CD4-positive, alpha-beta T cell (primary cell): ENCODE results near the gene GOLT1A. TPM values are rescaled to one million over a fixed set of nuclear protein-coding genes. Genes with fewer than 3 reads are reported as not detected.

Experiments
- ATAC-seq: fragments of 200-7000 bp; cut with Tn5 transposase; one replicate; pipeline ENCODE4 v1.10.0; 2022; ENCODE audit warnings: mild to moderate bottlenecking; ENCODE audit not compliant: poor library complexity
- CTCF ChIA-PET: fragments of 350-600 bp; sonication (Branson Sonifier 250); formaldehyde crosslinking; loops from one replicate; lab custom pipeline; 2021; ENCODE audit warnings: antibody characterized with exemption, inconsistent platforms; lab: Charles Lee
- POLR2A ChIA-PET: fragments of 350-600 bp; sonication (Branson Sonifier 250); formaldehyde crosslinking; loops from one replicate; lab custom pipeline; 2021; ENCODE audit warnings: antibody characterized with exemption, inconsistent platforms; lab: Charles Lee
- DNase-seq, 14 experiments: peaks; one replicate each; pipeline ENCODE4 v3.0.0-alpha.2; 2013 to 2020; ENCODE audit warnings: mixed read lengths in 2 of 14
- H3K27ac ChIP-seq, 2 donors: one replicate each; pipeline versions ENCODE4 v1.5.1 to v1.7.0; 2013; ENCODE audit warnings: low read length in 2 of 2, low read depth in 1 of 2, mild to moderate bottlenecking in 1 of 2
- H3K27me3 ChIP-seq, 2 experiments: 1 replicate in 1 of 2; 2 replicates in 1 of 2; pipeline versions ENCODE4 v1.6.1 to v1.7.0; 2013; ENCODE audit warnings: low read length in 2 of 2, control low read depth in 1 of 2, mild to moderate bottlenecking in 1 of 2, moderate library complexity in 1 of 2; ENCODE audit not compliant: insufficient read depth in 2 of 2, control insufficient read depth in 1 of 2
- H3K36me3 ChIP-seq: one replicate; pipeline ENCODE4 v1.6.1; 2013; ENCODE audit warnings: low read length, control low read depth; ENCODE audit not compliant: insufficient read depth
- H3K4me1 ChIP-seq: one replicate; pipeline ENCODE4 v1.6.1; 2013; ENCODE audit warnings: low read length, control low read depth; ENCODE audit not compliant: insufficient read depth
- H3K4me3 ChIP-seq: one replicate; pipeline ENCODE4 v1.5.1; 2013; ENCODE audit warnings: mild to moderate bottlenecking, low read length, moderate library complexity
- H3K9me3 ChIP-seq, 2 experiments: 1 replicate in 1 of 2; 2 replicates in 1 of 2; pipeline versions ENCODE4 v1.6.1 to v1.7.0; 2013; ENCODE audit warnings: low read length in 2 of 2, mild to moderate bottlenecking in 2 of 2, control low read depth in 1 of 2, moderate library complexity in 1 of 2; ENCODE audit not compliant: control insufficient read depth in 1 of 2, insufficient read depth in 1 of 2
- H3K27ac Mint-ChIP-seq: one replicate; pipeline ENCODE4 v1.8.0; 2020; ENCODE audit warnings: mixed read lengths
- H3K27me3 Mint-ChIP-seq: one replicate; pipeline ENCODE4 v1.8.0; 2021; ENCODE audit warnings: mixed read lengths
- H3K36me3 Mint-ChIP-seq: one replicate; pipeline ENCODE4 v1.8.0; 2021; ENCODE audit warnings: low read depth, mixed read lengths
- H3K4me1 Mint-ChIP-seq: one replicate; pipeline ENCODE4 v1.8.0; 2021; ENCODE audit warnings: low read depth, mixed read lengths
- H3K4me3 Mint-ChIP-seq: one replicate; pipeline ENCODE4 v1.8.0; 2020; ENCODE audit warnings: mild to moderate bottlenecking, mixed read lengths
- H3K9me3 Mint-ChIP-seq: one replicate; pipeline ENCODE4 v1.8.0; 2020; ENCODE audit warnings: mixed read lengths
- intact Hi-C, 2 experiments: fragments of 100-400 bp; cut with DNase I in 1 of 2; cut with micrococcal nuclease in 1 of 2; formaldehyde crosslinking; loops; one replicate each; pipeline versions ENCODE4 v1.15.1 to v1.9.0; 2023 to 2025; cut with DNase I, micrococcal nuclease
- total RNA-seq, 174 experiments: library from RNA in 2 of 174; stranded (reverse) in 2 of 174; gene quantifications; one replicate each; pipeline ENCODE4 v1.2.3 and lab custom pipeline; 2021 to 2026
- TF ChIP-seq, protein P1 (sequence below): fragments of 200-600 bp; IDR thresholded peaks from one replicate; pipeline ENCODE4 v1.8.0; 2022; ENCODE audit warnings: antibody characterized with exemption, mild to moderate bottlenecking

Gene GOLT1A
- total RNA-seq, 2 experiments from 2014 or later = 0.30 TPM; not detected in 1

DNA sequence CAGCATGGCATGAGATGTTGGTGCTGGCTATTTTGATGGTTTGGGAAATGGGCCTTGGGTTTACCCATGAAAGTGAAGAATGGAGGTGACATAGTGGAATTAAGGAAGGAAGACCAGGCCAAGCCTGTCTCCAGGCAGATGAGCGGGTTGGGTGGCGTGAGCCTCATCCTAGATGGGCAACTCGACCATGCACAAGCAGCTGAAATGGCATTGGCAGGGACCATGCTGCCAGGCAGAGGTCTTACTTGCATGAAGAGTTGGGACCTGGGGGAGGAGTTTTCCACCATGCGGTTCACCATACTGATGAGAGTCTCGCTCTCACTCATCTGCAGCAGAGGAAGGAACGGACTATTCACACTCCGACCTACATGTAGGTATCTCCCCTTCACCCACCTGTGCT is 37.5 kb upstream of the GOLT1A start:
- DNase-seq = no peak
- intact Hi-C loops = no loop called here
- ATAC-seq = no peak
- Mint-ChIP-seq H3K36me3 (no peaks in the 10 kb centered on the region), H3K27ac (no peak overlapping the region), H3K4me1 (no peaks in the 10 kb centered on the region), H3K9me3 (no peaks in the 10 kb centered on the region), H3K27me3 (no peaks in the 10 kb centered on the region), H3K4me3 (no peak overlapping the region)
- H3K4me1 ChIP-seq = no peaks in the 10 kb centered on the region
- H3K9me3 ChIP-seq = no peaks in the 10 kb centered on the region
- H3K27me3 ChIP-seq = no peaks in the 10 kb centered on the region
- no peak overlapping the region for H3K4me3 ChIP-seq
- TF ChIP-seq, protein P1, sequence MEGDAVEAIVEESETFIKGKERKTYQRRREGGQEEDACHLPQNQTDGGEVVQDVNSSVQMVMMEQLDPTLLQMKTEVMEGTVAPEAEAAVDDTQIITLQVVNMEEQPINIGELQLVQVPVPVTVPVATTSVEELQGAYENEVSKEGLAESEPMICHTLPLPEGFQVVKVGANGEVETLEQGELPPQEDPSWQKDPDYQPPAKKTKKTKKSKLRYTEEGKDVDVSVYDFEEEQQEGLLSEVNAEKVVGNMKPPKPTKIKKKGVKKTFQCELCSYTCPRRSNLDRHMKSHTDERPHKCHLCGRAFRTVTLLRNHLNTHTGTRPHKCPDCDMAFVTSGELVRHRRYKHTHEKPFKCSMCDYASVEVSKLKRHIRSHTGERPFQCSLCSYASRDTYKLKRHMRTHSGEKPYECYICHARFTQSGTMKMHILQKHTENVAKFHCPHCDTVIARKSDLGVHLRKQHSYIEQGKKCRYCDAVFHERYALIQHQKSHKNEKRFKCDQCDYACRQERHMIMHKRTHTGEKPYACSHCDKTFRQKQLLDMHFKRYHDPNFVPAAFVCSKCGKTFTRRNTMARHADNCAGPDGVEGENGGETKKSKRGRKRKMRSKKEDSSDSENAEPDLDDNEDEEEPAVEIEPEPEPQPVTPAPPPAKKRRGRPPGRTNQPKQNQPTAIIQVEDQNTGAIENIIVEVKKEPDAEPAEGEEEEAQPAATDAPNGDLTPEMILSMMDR = no peak
- POLR2A ChIA-PET = no interaction called here
- no peaks in the 10 kb centered on the region for H3K36me3 ChIP-seq
- H3K27ac ChIP-seq = no peak overlapping the region
- CTCF ChIA-PET = no interaction called here

DNA sequence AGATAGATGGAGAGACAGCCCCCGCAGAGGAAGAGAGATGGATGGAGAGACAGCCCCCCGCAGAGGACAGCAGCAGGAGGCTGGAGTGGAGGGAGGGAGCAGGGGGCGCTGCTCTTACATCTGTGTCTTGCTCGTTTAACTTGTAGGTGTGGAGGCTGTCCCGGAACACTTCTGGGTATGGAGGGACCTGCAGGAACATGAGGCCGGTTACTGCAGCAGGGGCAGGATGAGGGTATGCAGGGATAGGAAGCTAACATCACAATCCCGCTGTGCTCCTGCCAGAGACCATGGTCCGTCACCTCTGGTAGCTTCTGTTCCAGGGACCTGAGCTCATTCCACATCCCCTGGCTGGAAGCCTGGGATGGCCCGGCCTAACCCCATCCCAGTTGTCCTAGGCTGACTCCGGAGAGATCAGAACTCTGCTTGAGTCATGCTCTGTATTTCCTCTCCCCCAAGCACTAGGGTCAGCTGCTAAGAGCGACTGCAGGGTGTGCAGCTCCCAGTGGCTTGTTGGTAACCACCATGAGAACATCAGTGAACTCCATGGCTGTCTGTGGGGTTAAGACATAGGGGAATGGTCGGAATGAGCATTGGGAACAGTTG is 36.7 kb upstream of the GOLT1A start:
- no peak overlapping the region for H3K4me3 Mint-ChIP-seq
- H3K4me1 ChIP-seq = no peaks in the 10 kb centered on the region
- H3K27ac ChIP-seq = no peak overlapping the region
- no peaks in the 10 kb centered on the region for H3K9me3 ChIP-seq
- DNase-seq = no peak
- H3K36me3 ChIP-seq = no peaks in the 10 kb centered on the region
- no peaks in the 10 kb centered on the region for H3K4me1 Mint-ChIP-seq
- no peak for ATAC-seq
- no peaks in the 10 kb centered on the region for H3K27me3 Mint-ChIP-seq
- CTCF ChIA-PET = no interaction called here
- H3K4me3 ChIP-seq = no peak overlapping the region
- H3K36me3 Mint-ChIP-seq = no peaks in the 10 kb centered on the region
- POLR2A ChIA-PET = no interaction called here
- H3K27me3 ChIP-seq = no peaks in the 10 kb centered on the region
- no peak overlapping the region for H3K27ac Mint-ChIP-seq
- intact Hi-C loops = no loop called here
- H3K9me3 Mint-ChIP-seq = no peaks in the 10 kb centered on the region
- TF ChIP-seq, protein P1 = no peak

DNA sequence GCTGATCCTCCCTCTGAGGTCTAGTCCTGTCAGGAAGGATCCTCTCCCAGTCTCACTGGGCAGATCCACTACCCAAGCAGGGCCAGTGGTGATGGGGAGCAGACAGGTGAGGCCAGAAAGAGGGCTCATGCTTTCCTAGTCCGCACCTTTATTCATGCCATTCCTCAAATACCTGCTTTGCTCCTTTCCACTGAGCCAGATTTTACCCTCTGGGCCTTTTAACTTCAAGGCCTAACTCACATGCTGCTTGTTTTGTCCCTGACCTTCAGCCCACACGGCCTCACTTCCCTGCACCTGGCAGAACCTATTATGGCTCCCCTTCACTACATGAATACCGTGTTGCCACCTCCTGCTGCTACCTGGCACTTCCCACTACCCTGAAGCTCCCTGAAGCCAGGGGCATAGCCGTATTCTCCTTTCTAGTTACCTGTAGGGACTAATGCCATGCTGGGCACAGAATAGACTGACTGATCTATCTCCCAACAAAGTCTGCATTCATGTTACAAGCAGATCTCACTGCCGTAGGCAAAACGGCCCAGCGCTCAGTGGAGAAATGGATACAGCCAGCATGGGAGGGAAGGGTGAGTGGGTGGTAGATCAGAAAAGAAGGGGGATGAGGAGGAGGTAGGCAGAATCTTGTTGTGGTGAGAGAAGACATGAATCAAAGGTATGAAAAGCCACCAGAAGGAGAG is 36.1 kb upstream of the GOLT1A start:
- TF ChIP-seq, protein P1 = no peak
- Histone ChIP-seq H3K36me3 (no peaks in the 10 kb centered on the region), H3K27me3 (no peaks in the 10 kb centered on the region), H3K27ac (no peak overlapping the region), H3K4me1 (no peaks in the 10 kb centered on the region), H3K4me3 (no peak overlapping the region), H3K9me3 (no peaks in the 10 kb centered on the region)
- H3K27me3 Mint-ChIP-seq = no peaks in the 10 kb centered on the region
- ChIA-PET POLR2A (no interaction called here), CTCF (no interaction called here)
- no peaks in the 10 kb centered on the region for H3K36me3 Mint-ChIP-seq
- no peaks in the 10 kb centered on the region for H3K9me3 Mint-ChIP-seq
- intact Hi-C loops = loop anchor here in 1 of 2 experiments (5.0 kb wide), 1 partner anchor 1043 kb away; no protein-coding TSS in a partner anchor
- DNase-seq (no peak), ATAC-seq (no peak)
- H3K4me1 Mint-ChIP-seq = no peaks in the 10 kb centered on the region
- H3K27ac Mint-ChIP-seq = no peak overlapping the region
- H3K4me3 Mint-ChIP-seq = no peak overlapping the region
